ENCODE results near the gene RTP5. TPM values are rescaled to one million over a fixed set of nuclear protein-coding genes. Genes with fewer than 3 reads are reported as not detected.

Gene RTP5
- total RNA-seq, 1 experiment from 2014 or later = not detected

GRCh38 chr2:241903121-241904010 lies 33.8 kb downstream of the RTP5 start:
- peaks cover 3% of the 10 kb centered on the region for H3K36me3 ChIP-seq (ENCODE audit: insufficient read depth, low read length, poor library complexity, severe bottlenecking)
- intact Hi-C loops (cut with micrococcal nuclease; ENCODE audit: unreplicated experiment) = no loop called here
- no peaks in the 10 kb centered on the region for H3K27me3 ChIP-seq (replicated peaks; ENCODE audit: insufficient read depth, low read depth, low read length, poor library complexity)
- CTCF ChIA-PET = interaction anchor here (0.6 kb wide), 1 partner anchor 245 kb away, joined by 6 read pairs; no protein-coding TSS in a partner anchor
- POLR2A ChIA-PET (ENCODE audit: low non-redundant PET) = no interaction called here
- no peaks in the 10 kb centered on the region for H3K9me3 ChIP-seq (ENCODE audit: low read depth, low read length, poor library complexity, severe bottlenecking)
- DNase-seq (ENCODE audit: low spot score) = no peak
- no peak for TF ChIP-seq EZH2 (IDR thresholded peaks at IDR 0.05; ENCODE audit: borderline replicate concordance, low read depth, low read length, poor library complexity, severe bottlenecking)
- TF ChIP-seq CTCF (conservative IDR thresholded peaks at IDR 0.05; ENCODE audit: low read depth, low read length) = no peak
- no peak overlapping the region for H3K27ac ChIP-seq (ENCODE audit: low read depth, low read length, poor library complexity, severe bottlenecking)
- no TSS peak for BruUV-seq (replicated peaks)
- no peaks in the 10 kb centered on the region for H3K4me1 ChIP-seq (ENCODE audit: insufficient read depth, low read length, poor library complexity, severe bottlenecking)
- no peak overlapping the region for H3K4me3 ChIP-seq (ENCODE audit: low read depth, low read length, poor library complexity, severe bottlenecking)

GRCh38 chr2:241904011-241904718 lies 34.6 kb downstream of the RTP5 start:
- no TSS peak for BruUV-seq (replicated peaks)
- CTCF ChIA-PET = interaction anchor here (0.6 kb wide), 1 partner anchor 246 kb away, joined by 6 read pairs; no protein-coding TSS in a partner anchor

More at GRCh38 chr2:241904011-241904718, 34.6 kb downstream of the RTP5 start:
- POLR2A ChIA-PET (ENCODE audit: low non-redundant PET) = no interaction called here
- intact Hi-C loops (cut with micrococcal nuclease; ENCODE audit: unreplicated experiment) = no loop called here
- Histone ChIP-seq H3K27me3 (replicated peaks; ENCODE audit: insufficient read depth, low read depth, low read length, poor library complexity) (no peaks in the 10 kb centered on the region), H3K4me3 (ENCODE audit: low read depth, low read length, poor library complexity, severe bottlenecking) (no peak overlapping the region), H3K27ac (ENCODE audit: low read depth, low read length, poor library complexity, severe bottlenecking) (peak overlapping the region; percentile 30), H3K4me1 (ENCODE audit: insufficient read depth, low read length, poor library complexity, severe bottlenecking) (no peaks in the 10 kb centered on the region), H3K36me3 (ENCODE audit: insufficient read depth, low read length, poor library complexity, severe bottlenecking) (peaks cover 3% of the 10 kb centered on the region), H3K9me3 (ENCODE audit: low read depth, low read length, poor library complexity, severe bottlenecking) (no peaks in the 10 kb centered on the region)
- TF ChIP-seq CTCF (conservative IDR thresholded peaks at IDR 0.05; ENCODE audit: low read depth, low read length) (no peak), EZH2 (IDR thresholded peaks at IDR 0.05; ENCODE audit: borderline replicate concordance, low read depth, low read length, poor library complexity, severe bottlenecking) (no peak)
- no peak for DNase-seq (ENCODE audit: low spot score)
